IMR-90 (cell line): ENCODE data around the gene SRXN1. TPM values are rescaled to one million over a fixed set of nuclear protein-coding genes. Genes with fewer than 3 reads are reported as not detected.

Experiments
- ATAC-seq: fragments of 200-7000 bp; cut with Tn5 transposase; 2 replicates; pipeline ENCODE4 v1.9.1; 2020; ENCODE audit warnings: low read depth, mild to moderate bottlenecking, moderate library complexity
- BruUV-seq: library from RNA; stranded (reverse); fragments of 400-500 nt; replicated peaks from 2 replicates; lab custom pipeline; 2021; lab: Mats Ljungman, UMichigan
- CTCF ChIA-PET: fragments of 300-600 bp; formaldehyde crosslinking; extraction: SDS; loops from one replicate; lab custom pipeline; 2021; ENCODE audit warnings: antibody characterized with exemption; lab: Yijun Ruan, JAX
- POLR2A ChIA-PET: fragments of 300-600 bp; sonication (Branson Sonifier 250); formaldehyde crosslinking; loops from one replicate; lab custom pipeline; 2022; ENCODE audit warnings: antibody characterized with exemption; ENCODE audit not compliant: unreplicated experiment; lab: Charles Lee
- DNase-seq: peaks from one replicate; pipeline ENCODE4 v3.0.0; 2013
- H2AFZ ChIP-seq: replicated peaks from 2 replicates; pipeline ENCODE3; 2013; ENCODE audit warnings: low read length, mild to moderate bottlenecking; ENCODE audit not compliant: poor library complexity
- H2AK5ac ChIP-seq: 2 replicates; pipeline ENCODE4 v1.6.1; 2013; ENCODE audit warnings: low read depth, low read length, inconsistent platforms
- H2AK9ac ChIP-seq: replicated peaks from 2 replicates; pipeline ENCODE3; 2013; ENCODE audit warnings: mild to moderate bottlenecking, low read depth, low read length, moderate library complexity; ENCODE audit not compliant: poor library complexity
- H2BK120ac ChIP-seq: 2 replicates; pipeline ENCODE4 v1.6.1; 2013; ENCODE audit warnings: low read depth, low read length, inconsistent platforms
- H2BK15ac ChIP-seq: 3 replicates; pipeline ENCODE4 v1.6.1; 2013; ENCODE audit warnings: low read depth, low read length, inconsistent platforms
- H2BK20ac ChIP-seq: 2 replicates; pipeline ENCODE4 v1.6.1; 2013; ENCODE audit warnings: low read depth, mild to moderate bottlenecking, inconsistent platforms, low read length, moderate library complexity
- H2BK5ac ChIP-seq: 2 replicates; pipeline ENCODE4 v1.6.1; 2013; ENCODE audit warnings: mild to moderate bottlenecking, low read depth, low read length, inconsistent platforms; ENCODE audit not compliant: poor library complexity, severe bottlenecking
- H3K14ac ChIP-seq: replicated peaks from 2 replicates; pipeline ENCODE4 v1.6.1; 2013; ENCODE audit warnings: low read depth, low read length, inconsistent platforms
- H3K18ac ChIP-seq: 2 replicates; pipeline ENCODE4 v1.6.1; 2013; ENCODE audit warnings: low read depth, low read length, control low read depth
- H3K23ac ChIP-seq: 2 replicates; pipeline ENCODE4 v1.6.1; 2013; ENCODE audit warnings: low read depth, low read length, inconsistent platforms
- H3K27ac ChIP-seq: 2 replicates; pipeline ENCODE4 v1.5.1; 2013; ENCODE audit warnings: mild to moderate bottlenecking, control low read depth, low read length; ENCODE audit not compliant: insufficient read depth
- H3K27me3 ChIP-seq: 2 replicates; pipeline ENCODE4 v1.6.1; 2013; ENCODE audit warnings: low read length; ENCODE audit not compliant: control insufficient read depth, insufficient read depth
- H3K36me3 ChIP-seq: 2 replicates; pipeline ENCODE4 v1.6.1; 2013; ENCODE audit warnings: low read length, mixed read lengths; ENCODE audit not compliant: control insufficient read depth, insufficient read depth
- H3K4ac ChIP-seq: 2 replicates; pipeline ENCODE4 v1.6.1; 2013; ENCODE audit warnings: low read depth, low read length, inconsistent platforms
- H3K4me1 ChIP-seq: 2 replicates; pipeline ENCODE4 v1.6.1; 2013; ENCODE audit warnings: low read length, mixed read lengths; ENCODE audit not compliant: control insufficient read depth, insufficient read depth
- H3K4me2 ChIP-seq: 2 replicates; pipeline ENCODE4 v1.6.1; 2013; ENCODE audit warnings: low read depth, mild to moderate bottlenecking, control low read depth, low read length, moderate library complexity
- H3K4me3 ChIP-seq: 2 replicates; pipeline ENCODE4 v1.5.1; 2013; ENCODE audit warnings: low read depth, mild to moderate bottlenecking, control low read depth, low read length, moderate library complexity; ENCODE audit not compliant: insufficient read depth
- H3K56ac ChIP-seq: 2 replicates; pipeline ENCODE4 v1.6.1; 2013; ENCODE audit warnings: low read length, inconsistent platforms; ENCODE audit not compliant: insufficient read depth; ENCODE audit errors: extremely low read depth
- H3K79me1 ChIP-seq, 2 experiments: 2 replicates each; pipeline ENCODE4 v1.6.1; 2013; ENCODE audit warnings: low read length in 2 of 2, inconsistent platforms in 1 of 2, low read depth in 1 of 2
- H3K9ac ChIP-seq: 2 replicates; pipeline ENCODE4 v1.6.1; 2013; ENCODE audit warnings: low read depth, low read length, control low read depth
- H3K9me1 ChIP-seq: 2 replicates; pipeline ENCODE4 v1.6.1; 2013; ENCODE audit warnings: low read length, inconsistent platforms; ENCODE audit not compliant: insufficient read depth
- H3K9me3 ChIP-seq: 2 replicates; pipeline ENCODE4 v1.6.1; 2013; ENCODE audit warnings: low read length; ENCODE audit not compliant: control insufficient read depth, insufficient read depth
- H4K20me1 ChIP-seq: 2 replicates; pipeline ENCODE4 v1.6.1; 2013; ENCODE audit warnings: low read length, inconsistent platforms; ENCODE audit not compliant: insufficient read depth
- H4K5ac ChIP-seq: 2 replicates; pipeline ENCODE4 v1.6.1; 2013; ENCODE audit warnings: mild to moderate bottlenecking, low read depth, low read length, control low read depth
- H4K8ac ChIP-seq, 2 experiments: 2 replicates each; pipeline ENCODE4 v1.6.1; 2013; ENCODE audit warnings: low read depth in 2 of 2, low read length in 2 of 2, control low read depth in 1 of 2, inconsistent platforms in 1 of 2
- H4K91ac ChIP-seq: 2 replicates; pipeline ENCODE4 v1.6.1; 2013; ENCODE audit warnings: low read depth, low read length, inconsistent platforms; ENCODE audit not compliant: insufficient read depth
- BHLHE40 ChIP-seq: fragments of 150-350 bp; IDR thresholded peaks from 2 replicates; pipeline ENCODE4 v1.6.1; 2016; ENCODE audit warnings: mild to moderate bottlenecking, low read depth, low read length
- CEBPB ChIP-seq: IDR thresholded peaks from 2 replicates; pipeline ENCODE4 v1.6.1; 2012; ENCODE audit warnings: low read depth, low read length, improper control_type of control experiment
- CHD1 ChIP-seq: IDR thresholded peaks from 2 replicates; pipeline ENCODE4 v1.6.1; 2012; ENCODE audit warnings: low read depth, low read length, improper control_type of control experiment
- CTCF ChIP-seq: conservative IDR thresholded peaks from 2 replicates; pipeline ENCODE4 v1.5.1; 2012; ENCODE audit warnings: mild to moderate bottlenecking, low read depth, low read length, improper control_type of control experiment
- ELK1 ChIP-seq: fragments of 150-350 bp; IDR thresholded peaks from 2 replicates; pipeline ENCODE4 v1.6.1; 2016; ENCODE audit warnings: low read depth, mild to moderate bottlenecking, low read length, moderate library complexity, borderline replicate concordance
- FOS ChIP-seq: fragments of 150-350 bp; IDR thresholded peaks from 2 replicates; pipeline ENCODE4 v1.6.1; 2016; ENCODE audit warnings: low read depth, low read length
- MAFK ChIP-seq: IDR thresholded peaks from 2 replicates; pipeline ENCODE4 v1.6.1; 2012; ENCODE audit warnings: low read depth, low read length, improper control_type of control experiment
- MAZ ChIP-seq: IDR thresholded peaks from 2 replicates; pipeline ENCODE4 v1.6.1; 2012; ENCODE audit warnings: low read depth, mild to moderate bottlenecking, low read length, improper control_type of control experiment, moderate library complexity, borderline replicate concordance
- MXI1 ChIP-seq: IDR thresholded peaks from 2 replicates; pipeline ENCODE4 v1.6.1; 2012; ENCODE audit warnings: low read depth, mild to moderate bottlenecking, low read length, moderate library complexity, borderline replicate concordance
- NFE2L2 ChIP-seq: fragments of 150-350 bp; IDR thresholded peaks from 2 replicates; pipeline ENCODE4 v1.6.1; 2016; ENCODE audit warnings: low read depth, mild to moderate bottlenecking, low read length
- POLR2A ChIP-seq: IDR thresholded peaks from 2 replicates; pipeline ENCODE4 v1.6.1; 2012; ENCODE audit warnings: mild to moderate bottlenecking, low read depth, low read length
- RAD21 ChIP-seq: IDR thresholded peaks from 2 replicates; pipeline ENCODE4 v1.6.1; 2012; ENCODE audit warnings: low read length, improper control_type of control experiment
- RCOR1 ChIP-seq: IDR thresholded peaks from 2 replicates; pipeline ENCODE4 v1.6.1; 2012; ENCODE audit warnings: mild to moderate bottlenecking, low read length, improper control_type of control experiment; ENCODE audit not compliant: insufficient replicate concordance
- RFX5 ChIP-seq: IDR thresholded peaks from 2 replicates; pipeline ENCODE4 v1.8.0; 2012; ENCODE audit warnings: low read depth, mild to moderate bottlenecking, low read length, moderate library complexity
- SMC3 ChIP-seq: fragments of 150-350 bp; IDR thresholded peaks from 2 replicates; pipeline ENCODE4 v1.6.1; 2016; ENCODE audit warnings: low read depth, mild to moderate bottlenecking, antibody characterized with exemption, low read length, moderate library complexity
- USF2 ChIP-seq: fragments of 150-350 bp; IDR thresholded peaks from 2 replicates; pipeline ENCODE4 v1.6.1; 2017; ENCODE audit warnings: mild to moderate bottlenecking, antibody characterized with exemption, low read length, low read depth
- WGBS, 2 experiments: methylation state at CpG; one replicate each; pipeline versions ENCODE4 v1.1.5 to v1.1.7; 2013; ENCODE audit warnings: missing lambda C conversion rate in 2 of 2; ENCODE audit not compliant: insufficient read length in 1 of 2; ENCODE audit errors: extremely low coverage in 2 of 2; 5-methylcytosine and 5-hydroxymethylcytosine counted together
- dilution Hi-C: fragments of 300-500 bp; cut with HindIII; formaldehyde crosslinking; loops from one replicate; pipeline ENCODE4 v1.14.3; 2018; ENCODE audit warnings: low sequenced_read_pairs; ENCODE audit not compliant: unreplicated experiment
- in situ Hi-C: fragments of 300-500 bp; cut with MboI; formaldehyde crosslinking; loops from 3 replicates; pipeline ENCODE4 v1.14.3; 2019; ENCODE audit warnings: low sequenced_read_pairs, inconsistent platforms, mixed read lengths
- intact Hi-C: fragments of 100-400 bp; cut with micrococcal nuclease; formaldehyde crosslinking; loops from 2 replicates; pipeline ENCODE4 v1.10.0; 2022
- polyA plus RNA-seq, 3 experiments: library from polyadenylated mRNA; depleted of rRNA; stranded (reverse); fragments of >200 nt; gene quantifications; 2 replicates each; pipeline ENCODE4 v1.2.3, GENCODE V29; 2012; ENCODE audit warnings: low replicate concordance in 1 of 3
- total RNA-seq: library from RNA; depleted of rRNA; stranded (reverse); fragments of >200 nt; gene quantifications from 2 replicates; pipeline ENCODE4 v1.2.3, GENCODE V29; 2012

SRXN1 gene
- total and polyA plus RNA-seq, 2 of the 4 experiments (the other 2 are of a cell fraction): 51.2 to 71.2 TPM

- Histone ChIP-seq H2BK15ac (no peak overlapping the region), H3K27me3 (peaks cover 25% of the 10 kb centered on the region), H3K56ac (no peak overlapping the region), H3K9me1 (peaks cover 9% of the 10 kb centered on the region), H2AK5ac (no peak overlapping the region), H4K20me1 (no peaks in the 10 kb centered on the region), H3K18ac (no peak overlapping the region), H4K5ac (no peak overlapping the region), H4K8ac (no peak overlapping the region), H2AFZ (no peak overlapping the region), H3K14ac (no peak overlapping the region), H3K4me2 (no peak overlapping the region), H4K91ac (no peak overlapping the region), H2BK5ac (no peak overlapping the region), H2BK120ac (no peak overlapping the region), H3K36me3 (no peaks in the 10 kb centered on the region), H3K4me1 (peaks cover 11% of the 10 kb centered on the region), H3K27ac (no peak overlapping the region), H3K9ac (no peak overlapping the region), H3K23ac (no peak overlapping the region), H3K4me3 (no peak overlapping the region), H2BK20ac (no peak overlapping the region), H3K79me1 (peaks cover 0 to 4% of the 10 kb centered on the region in 2 experiments; a peak in 1 of 4 replicates), H3K9me3 (no peaks in the 10 kb centered on the region), H3K4ac (no peak overlapping the region), H2AK9ac (peak overlapping the region; percentile 12)
- ChIA-PET POLR2A (no interaction called here), CTCF (interaction anchor here (0.8 kb wide), 1 partner anchor 9 kb away, joined by 3 read pairs; no protein-coding TSS in a partner anchor)
- no peak for DNase-seq
- no TSS peak for BruUV-seq
- dilution Hi-C loops: no loop called here
- intact Hi-C loops: no loop called here
- WGBS, 2 experiments: no CpG with 5 or more reads among the region's 2 CpGs
- ATAC-seq: no peak
- TF ChIP-seq MAFK (no peak), POLR2A (no peak), CHD1 (no peak), SMC3 (no peak), NFE2L2 (no peak), USF2 (no peak), MAZ (no peak), RAD21 (no peak), MXI1 (no peak), CEBPB (no peak), ELK1 (no peak), FOS (no peak), CTCF (no peak), RCOR1 (no peak), BHLHE40 (no peak), RFX5 (no peak)
- in situ Hi-C loops: loop anchor here (10.0 kb wide), 3 partner anchors 113 to 303 kb away; partner anchors contain the start of gene CSNK2A1
These were observed 5.2 kb upstream of the SRXN1 start for GRCh38 chr20:658202-658601.
